ENCODE results near the gene KIF22. TPM values are rescaled to one million over a fixed set of nuclear protein-coding genes. Genes with fewer than 3 reads are reported as not detected.
"Not testable (repeated sequence)": the region's sequence is repeated elsewhere in the genome, so short reads cannot be mapped to it uniquely, and the experiment has no call there.

KIF22 gene
- total and polyA plus RNA-seq, 3 donors from 2014 or later = 69.6 to 85.1 (median 79.8) TPM

- DNase-seq = no peak
- Histone ChIP-seq H3K9me3 (no peaks in the 10 kb centered on the region), H3K27ac (no peak within 1 kb of the TSS), H3K4me1 (no peaks in the 10 kb centered on the region), H3K27me3 (no peaks in the 10 kb centered on the region), H3K4me3 (no peak within 1 kb of the TSS), H3K36me3 (ENCODE audit: low read depth, missing control alignments) (no peaks in the 10 kb centered on the region)
- 79 to 88% methylated on average over 9 to 10 of the region's 10 CpGs for WGBS, 2 donors
- intact Hi-C loops (cut with DNase I; ENCODE audit: low total_unique reads) = no loop called here
- TF ChIP-seq POLR2A (IDR thresholded peaks at IDR 0.05) (no peak), CTCF (IDR thresholded peaks at IDR 0.05) (no peak)
Observed at GRCh38 chr16:29777576-29778350, 12.8 kb upstream of the KIF22 start, which contains the start of gene ZG16. ZG16 (plus strand) TSS chr16:29778256; CDS start chr16:29779267, 1,011 bp downstream.

- no peaks in the 10 kb centered on the region for H3K4me1 ChIP-seq
- no peaks in the 10 kb centered on the region for H3K36me3 ChIP-seq (ENCODE audit: low read depth, missing control alignments)
- 67 to 78% methylated on average over 10 of the region's 10 CpGs for WGBS, 2 donors
- H3K9me3 ChIP-seq = no peaks in the 10 kb centered on the region
- intact Hi-C loops (cut with DNase I; ENCODE audit: low total_unique reads) = no loop called here
- H3K27ac ChIP-seq = no peak overlapping the region
- H3K4me3 ChIP-seq = no peak overlapping the region
- TF ChIP-seq CTCF (IDR thresholded peaks at IDR 0.05) (no peak), POLR2A (IDR thresholded peaks at IDR 0.05) (no peak)
- H3K27me3 ChIP-seq = no peaks in the 10 kb centered on the region
- no peak for DNase-seq
Observed at GRCh38 chr16:29779474-29779873, 11.1 kb upstream of the KIF22 start.

GRCh38 chr16:29783094-29783953 is 7.2 kb upstream of the KIF22 start:
- H3K36me3 ChIP-seq (ENCODE audit: low read depth, missing control alignments); H3K27ac ChIP-seq; DNase-seq; H3K4me1 ChIP-seq; H3K4me3 ChIP-seq; intact Hi-C loops (cut with DNase I; ENCODE audit: low total_unique reads); H3K27me3 ChIP-seq; H3K9me3 ChIP-seq: not testable (repeated sequence)
- WGBS, 2 donors = 74 to 75% methylated on average over 13 of the region's 13 CpGs

- H3K9me3 ChIP-seq = no peaks in the 10 kb centered on the region
- H3K4me1 ChIP-seq = no peaks in the 10 kb centered on the region
- no peak overlapping the region for H3K27ac ChIP-seq
- intact Hi-C loops (cut with DNase I; ENCODE audit: low total_unique reads) = no loop called here
- H3K27me3 ChIP-seq = no peaks in the 10 kb centered on the region
- no peak overlapping the region for H3K4me3 ChIP-seq
- DNase-seq = no peak
- H3K36me3 ChIP-seq (ENCODE audit: low read depth, missing control alignments) = no peaks in the 10 kb centered on the region
- TF ChIP-seq POLR2A (IDR thresholded peaks at IDR 0.05) (no peak), CTCF (IDR thresholded peaks at IDR 0.05) (no peak)
- 88 to 91% methylated on average over 2 of the region's 2 CpGs for WGBS, 2 donors
Observed at GRCh38 chr16:29784157-29784556, 6.4 kb upstream of the KIF22 start.

GRCh38 chr16:29784901-29785500 is 5.5 kb upstream of the KIF22 start:
- Histone ChIP-seq H3K27ac (no peak overlapping the region), H3K9me3 (no peaks in the 10 kb centered on the region), H3K4me1 (peaks cover 6% of the 10 kb centered on the region), H3K4me3 (peak overlapping the region in 1 of 2 donors; percentile 43), H3K36me3 (ENCODE audit: low read depth, missing control alignments) (no peaks in the 10 kb centered on the region), H3K27me3 (no peaks in the 10 kb centered on the region)
- WGBS, 2 donors = 6 to 8% methylated on average over 10 to 38 of the region's 38 CpGs
- no peak for TF ChIP-seq POLR2A (IDR thresholded peaks at IDR 0.05)
- TF ChIP-seq CTCF (IDR thresholded peaks at IDR 0.05) = peak in 2 of 3 experiments; percentile 70 to 80
- intact Hi-C loops (cut with DNase I; ENCODE audit: low total_unique reads) = no loop called here
- DNase-seq = peak; percentile 66

- H3K27me3 ChIP-seq; H3K27ac ChIP-seq; H3K36me3 ChIP-seq (ENCODE audit: low read depth, missing control alignments); H3K9me3 ChIP-seq; intact Hi-C loops (cut with DNase I; ENCODE audit: low total_unique reads); H3K4me3 ChIP-seq; DNase-seq: not testable (repeated sequence)
- WGBS, 2 donors = 87 to 92% methylated on average over 4 of the region's 4 CpGs
- peaks cover 15% of the 10 kb centered on the region for H3K4me1 ChIP-seq
Observed at GRCh38 chr16:29787155-29787554, 3.4 kb upstream of the KIF22 start.
